ENCODE results near the gene NELL1.

The NELL1 gene

GRCh38 chr11:21278840-21279239 lies 609.5 kb downstream of the NELL1 start:
- Histone ChIP-seq H3K27me3 (ENCODE audit: control insufficient read depth in 1 of 2, insufficient read depth in 1 of 2, low read length in 2 of 2) (no peaks in the 10 kb centered on the region), H3K4me2 (ENCODE audit: low read length, poor library complexity, severe bottlenecking) (no peak overlapping the region), H3K18ac (ENCODE audit: low read depth in 1 of 2, low read length in 2 of 2) (no peak overlapping the region), H2AK5ac (ENCODE audit: low read length, severe bottlenecking) (no peak overlapping the region), H2BK12ac (ENCODE audit: low read length in 2 of 2) (no peak overlapping the region), H2AFZ (ENCODE audit: low read depth, low read length) (no peak overlapping the region), H3K27ac (ENCODE audit: low read length, poor library complexity, severe bottlenecking) (no peak overlapping the region), H2BK15ac (ENCODE audit: low read depth, poor library complexity, severe bottlenecking) (no peak overlapping the region), H4K91ac (ENCODE audit: low read length) (no peak overlapping the region), H3K36me3 (ENCODE audit: control insufficient read depth in 1 of 2, insufficient read depth in 2 of 2, low read depth in 1 of 2, low read length in 2 of 2) (no peaks in the 10 kb centered on the region), H3K79me1 (replicated peaks; ENCODE audit: low read length, poor library complexity, severe bottlenecking) (no peaks in the 10 kb centered on the region), H3K14ac (ENCODE audit: low read length in 2 of 2) (no peak overlapping the region), H3K4me1 (ENCODE audit: control insufficient read depth, insufficient read depth, low read depth, low read length) (no peaks in the 10 kb centered on the region), H3K4ac (ENCODE audit: low read depth in 1 of 2, low read length in 2 of 2) (no peak overlapping the region), H3K23ac (ENCODE audit: low read length in 2 of 2) (no peak overlapping the region), H3K9ac (ENCODE audit: low read length) (no peak overlapping the region), H3K4me3 (ENCODE audit: insufficient read depth in 1 of 2, low read depth in 1 of 2, low read length in 2 of 2) (no peak overlapping the region), H3K9me3 (ENCODE audit: control insufficient read depth, low read length) (peaks cover 10% of the 10 kb centered on the region), H2BK5ac (ENCODE audit: low read depth, low read length, poor library complexity, severe bottlenecking) (no peak overlapping the region), H4K8ac (ENCODE audit: low read length) (no peak overlapping the region), H2BK120ac (ENCODE audit: low read depth, low read length) (no peak overlapping the region)
- no CpG with 5 or more reads among the region's 1 CpG for WGBS
- no peak for DNase-seq

DNA sequence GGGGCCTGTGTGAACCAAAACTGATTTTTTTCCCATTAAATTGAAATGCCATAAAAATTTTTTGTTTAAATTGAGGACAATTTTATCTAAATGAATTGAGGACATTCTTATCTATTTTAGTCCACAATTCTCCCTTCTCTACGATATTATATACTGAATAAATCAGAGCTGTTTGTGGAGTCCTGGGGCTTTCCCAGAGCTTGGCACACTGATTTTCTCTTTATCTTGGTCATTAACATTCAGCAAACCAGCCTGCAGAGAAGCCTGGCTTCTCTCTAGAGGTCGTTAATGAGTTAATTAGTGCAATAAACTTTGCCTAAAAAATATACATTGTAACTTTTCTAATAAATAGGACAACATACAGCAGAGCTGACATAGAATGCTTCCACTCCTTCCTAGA lies 615.7 kb downstream of the NELL1 start:
- no peak overlapping the region for H2AK5ac ChIP-seq (ENCODE audit: low read length, severe bottlenecking)
- H3K27ac ChIP-seq (ENCODE audit: low read length, poor library complexity, severe bottlenecking), result no peak overlapping the region
- no peak overlapping the region for H3K4me2 ChIP-seq (ENCODE audit: low read length, poor library complexity, severe bottlenecking)
- no peak overlapping the region for H4K8ac ChIP-seq (ENCODE audit: low read length)
- no peaks in the 10 kb centered on the region for H3K36me3 ChIP-seq (ENCODE audit: control insufficient read depth in 1 of 2, insufficient read depth in 2 of 2, low read depth in 1 of 2, low read length in 2 of 2)
- H3K4me3 ChIP-seq (ENCODE audit: insufficient read depth in 1 of 2, low read depth in 1 of 2, low read length in 2 of 2), result no peak overlapping the region
- no peak overlapping the region for H3K23ac ChIP-seq (ENCODE audit: low read length in 2 of 2)
- H2AFZ ChIP-seq (ENCODE audit: low read depth, low read length), result no peak overlapping the region
- no CpG with 5 or more reads among the region's 2 CpGs for WGBS
- H3K9ac ChIP-seq (ENCODE audit: low read length), result no peak overlapping the region
- H4K91ac ChIP-seq (ENCODE audit: low read length), result no peak overlapping the region
- H3K14ac ChIP-seq (ENCODE audit: low read length in 2 of 2), result no peak overlapping the region
- H3K4me1 ChIP-seq (ENCODE audit: control insufficient read depth, insufficient read depth, low read depth, low read length), result no peaks in the 10 kb centered on the region
- H2BK15ac ChIP-seq (ENCODE audit: low read depth, poor library complexity, severe bottlenecking), result no peak overlapping the region
- H2BK120ac ChIP-seq (ENCODE audit: low read depth, low read length), result no peak overlapping the region
- peaks cover 13% of the 10 kb centered on the region for H3K9me3 ChIP-seq (ENCODE audit: control insufficient read depth, low read length)
- H3K79me1 ChIP-seq (replicated peaks; ENCODE audit: low read length, poor library complexity, severe bottlenecking), result no peaks in the 10 kb centered on the region
- H3K4ac ChIP-seq (ENCODE audit: low read depth in 1 of 2, low read length in 2 of 2), result no peak overlapping the region
- H2BK12ac ChIP-seq (ENCODE audit: low read length in 2 of 2), result no peak overlapping the region
- H3K18ac ChIP-seq (ENCODE audit: low read depth in 1 of 2, low read length in 2 of 2), result no peak overlapping the region
- no peaks in the 10 kb centered on the region for H3K27me3 ChIP-seq (ENCODE audit: control insufficient read depth in 1 of 2, insufficient read depth in 1 of 2, low read length in 2 of 2)
- no peak overlapping the region for H2BK5ac ChIP-seq (ENCODE audit: low read depth, low read length, poor library complexity, severe bottlenecking)
- DNase-seq, result no peak

- H4K91ac ChIP-seq (ENCODE audit: low read length), result no peak overlapping the region
- no peak overlapping the region for H2BK5ac ChIP-seq (ENCODE audit: low read depth, low read length, poor library complexity, severe bottlenecking)
- no peak overlapping the region for H4K8ac ChIP-seq (ENCODE audit: low read length)
- no peaks in the 10 kb centered on the region for H3K4me1 ChIP-seq (ENCODE audit: control insufficient read depth, insufficient read depth, low read depth, low read length)
- H2AK5ac ChIP-seq (ENCODE audit: low read length, severe bottlenecking), result no peak overlapping the region
- H3K14ac ChIP-seq (ENCODE audit: low read length in 2 of 2), result no peak overlapping the region
- peaks cover 8% of the 10 kb centered on the region for H3K9me3 ChIP-seq (ENCODE audit: control insufficient read depth, low read length)
- H3K9ac ChIP-seq (ENCODE audit: low read length), result no peak overlapping the region
- H3K18ac ChIP-seq (ENCODE audit: low read depth in 1 of 2, low read length in 2 of 2), result no peak overlapping the region
- H3K27ac ChIP-seq (ENCODE audit: low read length, poor library complexity, severe bottlenecking), result no peak overlapping the region
- H2BK120ac ChIP-seq (ENCODE audit: low read depth, low read length), result no peak overlapping the region
- H2BK15ac ChIP-seq (ENCODE audit: low read depth, poor library complexity, severe bottlenecking), result no peak overlapping the region
- H3K4ac ChIP-seq (ENCODE audit: low read depth in 1 of 2, low read length in 2 of 2), result no peak overlapping the region
- no peak overlapping the region for H3K4me3 ChIP-seq (ENCODE audit: insufficient read depth in 1 of 2, low read depth in 1 of 2, low read length in 2 of 2)
- DNase-seq, result no peak
- no peak overlapping the region for H2AFZ ChIP-seq (ENCODE audit: low read depth, low read length)
- no peak overlapping the region for H2BK12ac ChIP-seq (ENCODE audit: low read length in 2 of 2)
- WGBS, result 66% methylated on average over 4 of the region's 4 CpGs
- H3K27me3 ChIP-seq (ENCODE audit: control insufficient read depth in 1 of 2, insufficient read depth in 1 of 2, low read length in 2 of 2), result no peaks in the 10 kb centered on the region
- H3K23ac ChIP-seq (ENCODE audit: low read length in 2 of 2), result no peak overlapping the region
- H3K36me3 ChIP-seq (ENCODE audit: control insufficient read depth in 1 of 2, insufficient read depth in 2 of 2, low read depth in 1 of 2, low read length in 2 of 2), result no peaks in the 10 kb centered on the region
- H3K4me2 ChIP-seq (ENCODE audit: low read length, poor library complexity, severe bottlenecking), result no peak overlapping the region
- H3K79me1 ChIP-seq (replicated peaks; ENCODE audit: low read length, poor library complexity, severe bottlenecking), result no peaks in the 10 kb centered on the region
Measured at GRCh38 chr11:21289686-21290085, 620.3 kb downstream of the NELL1 start.

- Histone ChIP-seq H2BK5ac (ENCODE audit: low read depth, low read length, poor library complexity, severe bottlenecking) (no peak overlapping the region), H3K36me3 (ENCODE audit: control insufficient read depth in 1 of 2, insufficient read depth in 2 of 2, low read depth in 1 of 2, low read length in 2 of 2) (no peaks in the 10 kb centered on the region), H3K18ac (ENCODE audit: low read depth in 1 of 2, low read length in 2 of 2) (no peak overlapping the region), H3K23ac (ENCODE audit: low read length in 2 of 2) (no peak overlapping the region), H3K27me3 (ENCODE audit: control insufficient read depth in 1 of 2, insufficient read depth in 1 of 2, low read length in 2 of 2) (no peaks in the 10 kb centered on the region), H3K14ac (ENCODE audit: low read length in 2 of 2) (no peak overlapping the region), H3K4me3 (ENCODE audit: insufficient read depth in 1 of 2, low read depth in 1 of 2, low read length in 2 of 2) (no peak overlapping the region), H3K4me2 (ENCODE audit: low read length, poor library complexity, severe bottlenecking) (no peak overlapping the region), H2BK15ac (ENCODE audit: low read depth, poor library complexity, severe bottlenecking) (no peak overlapping the region), H3K27ac (ENCODE audit: low read length, poor library complexity, severe bottlenecking) (no peak overlapping the region), H3K9ac (ENCODE audit: low read length) (no peak overlapping the region), H4K8ac (ENCODE audit: low read length) (no peak overlapping the region), H3K4ac (ENCODE audit: low read depth in 1 of 2, low read length in 2 of 2) (no peak overlapping the region), H2BK12ac (ENCODE audit: low read length in 2 of 2) (no peak overlapping the region), H3K4me1 (ENCODE audit: control insufficient read depth, insufficient read depth, low read depth, low read length) (no peaks in the 10 kb centered on the region), H2AK5ac (ENCODE audit: low read length, severe bottlenecking) (no peak overlapping the region), H3K9me3 (ENCODE audit: control insufficient read depth, low read length) (peaks cover 5% of the 10 kb centered on the region), H4K91ac (ENCODE audit: low read length) (no peak overlapping the region), H2BK120ac (ENCODE audit: low read depth, low read length) (no peak overlapping the region), H2AFZ (ENCODE audit: low read depth, low read length) (no peak overlapping the region), H3K79me1 (replicated peaks; ENCODE audit: low read length, poor library complexity, severe bottlenecking) (no peaks in the 10 kb centered on the region)
- no peak for DNase-seq
- WGBS, result 46% methylated on average over 2 of the region's 2 CpGs
Measured at GRCh38 chr11:21295508-21295907, 626.1 kb downstream of the NELL1 start.

Data from mesenchymal stem cell (in vitro differentiated cells and primary cell).